ENCODE data around the gene TTLL4. TPM values are rescaled to one million over a fixed set of nuclear protein-coding genes. Genes with fewer than 3 reads are reported as not detected.
A peak's percentile ranks its signal among the peaks of the same experiment; 100 is the strongest.

TTLL4 gene
- polyA plus RNA-seq, 3 donors, result 30.9 to 43.7 (median 34.0) TPM

DNA sequence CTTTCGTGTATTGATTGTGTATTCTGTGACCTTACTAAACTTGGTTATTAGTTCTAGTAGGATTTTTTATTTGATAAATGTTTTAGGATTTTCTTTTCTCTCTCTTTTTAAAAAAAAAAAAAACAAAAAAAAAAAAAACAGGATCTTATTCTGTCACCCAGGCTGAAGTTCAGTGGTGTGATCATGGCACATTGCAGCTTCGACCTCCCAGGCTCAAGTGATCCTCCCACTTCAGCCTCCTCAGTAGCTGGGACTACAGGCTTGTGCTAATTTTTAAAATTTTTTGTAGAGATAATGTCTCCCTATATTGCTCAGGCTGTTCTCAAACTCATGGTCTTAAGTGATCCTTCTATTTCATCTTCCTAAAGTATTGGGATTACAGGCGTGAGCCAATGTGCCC, 19.0 kb downstream of the TTLL4 start:
- no peak for DNase-seq (ENCODE audit: extremely low read depth in 1 of 11, low read depth in 9 of 11, low spot score in 4 of 11)

DNA sequence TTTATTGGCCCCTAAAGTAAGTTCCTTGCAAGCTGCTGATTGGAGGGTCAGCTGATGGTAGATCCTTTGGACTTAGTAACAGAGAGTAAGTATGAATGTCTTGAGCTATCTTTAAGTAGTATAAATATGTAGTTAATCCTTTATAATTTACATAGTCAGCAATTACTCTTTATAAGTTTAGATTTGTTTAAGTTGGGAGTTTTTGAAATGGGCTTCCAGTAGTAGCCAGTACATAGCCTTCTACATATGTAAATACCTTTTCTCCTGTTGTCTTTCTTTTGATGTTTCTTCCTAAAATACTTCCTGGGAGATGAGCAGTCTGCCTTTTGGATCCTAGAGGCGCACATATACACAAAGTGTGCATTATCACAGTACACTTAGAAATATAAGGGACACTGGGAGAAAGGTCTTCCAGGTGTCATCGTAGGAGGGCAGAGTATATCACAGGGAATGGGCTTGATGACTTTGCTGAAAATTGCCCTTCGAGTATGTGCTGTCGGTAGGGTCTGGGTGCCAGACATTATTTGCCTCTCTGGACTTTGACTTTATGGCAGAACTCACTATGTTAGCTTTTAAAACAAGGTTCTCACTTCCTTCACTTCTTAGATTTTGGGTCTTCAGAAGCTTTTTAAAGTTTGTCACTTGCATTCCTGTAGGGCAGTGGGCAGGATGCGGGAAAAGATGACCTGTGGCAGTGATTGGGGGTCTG, 21.6 kb downstream of the TTLL4 start:
- no peak for DNase-seq (ENCODE audit: extremely low read depth in 1 of 11, low read depth in 9 of 11, low spot score in 4 of 11)

DNA sequence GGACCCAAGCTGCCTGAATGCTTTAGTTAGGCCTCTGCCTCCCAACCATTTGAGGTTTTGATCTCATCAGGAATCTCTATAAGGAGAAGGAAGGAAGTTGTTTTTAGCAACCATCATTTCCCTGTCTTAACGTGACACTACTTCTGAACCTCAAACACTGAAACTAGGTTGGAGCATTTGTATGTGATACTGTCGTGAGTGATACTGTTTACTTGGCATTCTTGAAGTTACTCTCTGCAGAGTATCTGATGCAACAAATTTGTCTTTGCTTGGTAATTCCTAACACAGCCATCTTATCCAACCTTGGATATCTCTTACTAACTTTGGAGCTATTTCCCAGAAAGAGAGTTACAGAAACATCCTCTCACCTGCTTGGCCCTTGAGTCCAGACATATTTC, 22.1 kb downstream of the TTLL4 start:
- DNase-seq (ENCODE audit: extremely low read depth in 1 of 11, low read depth in 9 of 11, low spot score in 4 of 11), result no peak

DNA sequence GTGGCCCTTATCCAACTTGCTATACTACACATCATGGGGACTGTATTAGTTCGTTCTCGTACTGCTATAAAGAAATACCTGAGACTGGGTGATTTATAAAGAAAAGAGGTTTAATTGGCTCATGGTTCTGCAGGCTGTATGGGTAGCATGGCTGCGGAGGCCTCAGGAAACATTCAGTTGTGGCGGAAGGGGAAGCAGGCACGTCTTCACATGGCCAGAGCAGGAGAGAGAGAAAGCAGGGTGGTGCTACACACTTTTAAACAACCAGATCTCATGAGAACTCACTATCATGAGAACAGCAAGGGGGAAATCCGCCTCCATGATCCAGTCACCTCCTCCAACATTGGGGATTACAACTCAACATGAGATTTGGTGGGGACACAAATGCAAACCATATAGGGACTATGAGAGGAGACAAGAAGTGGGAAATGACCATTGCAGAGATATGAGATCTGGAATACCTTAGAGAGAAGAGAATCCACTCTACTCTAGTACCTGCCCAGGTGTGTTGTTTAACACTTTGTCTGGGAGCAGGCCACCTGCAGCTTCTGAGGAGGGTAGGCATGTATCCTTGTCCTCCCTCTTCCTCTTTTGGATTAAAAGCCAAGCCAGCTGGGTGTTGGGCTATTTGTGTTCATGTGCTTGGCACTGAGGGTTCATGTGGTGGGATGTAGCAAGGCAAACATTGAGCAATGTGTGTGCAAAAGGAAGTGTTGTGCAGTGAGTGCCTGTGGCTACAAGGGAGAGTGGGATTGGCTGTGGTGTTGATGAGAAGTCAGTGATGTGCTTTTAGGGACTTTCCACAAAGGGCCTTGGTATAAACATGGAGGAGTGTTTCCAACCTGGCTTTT, 22.8 kb downstream of the TTLL4 start:
- DNase-seq (ENCODE audit: extremely low read depth in 1 of 11, low read depth in 9 of 11, low spot score in 4 of 11), result no peak

DNA sequence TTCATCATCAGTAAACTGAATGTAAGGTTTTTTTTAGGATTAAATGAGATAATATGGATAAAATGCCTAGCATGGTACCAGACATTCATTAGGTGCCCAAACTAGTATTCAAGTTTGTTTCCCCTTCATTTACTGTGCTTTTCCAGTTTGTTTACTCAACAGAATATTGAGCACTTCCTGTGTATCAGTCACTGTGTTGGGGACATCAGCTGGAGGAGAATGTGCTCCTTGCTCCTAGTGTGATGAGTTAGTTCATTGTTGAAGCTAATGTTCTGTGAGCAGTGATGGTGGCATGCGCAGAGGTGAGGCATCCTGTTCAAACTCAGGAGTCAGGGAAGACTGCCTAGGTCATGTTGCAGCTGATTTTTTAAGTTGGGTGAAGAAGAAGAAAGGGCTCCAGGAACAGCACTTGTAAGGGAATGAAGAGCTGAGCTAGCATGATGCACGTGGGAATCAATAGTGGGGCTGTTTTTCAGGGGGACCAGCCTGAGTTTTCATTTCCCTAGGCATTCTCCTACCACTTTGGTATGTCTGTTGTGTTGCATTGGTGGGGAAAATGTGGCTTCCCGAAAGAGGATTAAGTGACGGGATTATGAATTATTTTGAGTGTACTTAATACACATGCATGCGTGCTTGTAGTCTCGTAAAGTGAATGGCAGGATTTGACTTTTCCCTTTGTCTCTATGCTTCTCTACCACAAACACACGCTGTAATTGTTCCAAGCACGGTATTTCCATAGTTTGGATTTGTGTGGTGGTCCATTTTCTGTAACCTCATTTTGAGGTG, 23.7 kb downstream of the TTLL4 start:
- no peak for DNase-seq (ENCODE audit: extremely low read depth in 1 of 11, low read depth in 9 of 11, low spot score in 4 of 11)

DNA sequence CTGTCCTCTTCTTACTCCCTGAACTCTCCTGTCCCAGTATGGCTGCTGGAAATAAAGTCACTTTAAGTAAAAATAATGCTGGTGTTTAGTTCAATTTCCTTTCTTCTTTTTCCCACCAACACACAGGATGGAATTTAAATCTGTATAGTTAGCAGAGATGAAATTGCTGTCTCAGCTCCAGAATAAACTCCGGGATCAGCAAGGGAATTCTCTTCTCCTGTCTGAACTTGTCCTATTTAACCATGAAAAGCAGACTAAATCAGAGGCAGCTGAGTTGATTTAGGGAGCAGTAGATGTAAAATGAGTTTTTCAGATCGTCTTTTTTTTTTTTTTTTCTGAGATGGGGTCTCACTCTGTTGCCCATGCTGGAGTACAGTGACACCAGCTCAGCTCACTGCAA, 25.9 kb downstream of the TTLL4 start:
- DNase-seq (ENCODE audit: extremely low read depth in 1 of 11, low read depth in 9 of 11, low spot score in 4 of 11), result no peak

DNA sequence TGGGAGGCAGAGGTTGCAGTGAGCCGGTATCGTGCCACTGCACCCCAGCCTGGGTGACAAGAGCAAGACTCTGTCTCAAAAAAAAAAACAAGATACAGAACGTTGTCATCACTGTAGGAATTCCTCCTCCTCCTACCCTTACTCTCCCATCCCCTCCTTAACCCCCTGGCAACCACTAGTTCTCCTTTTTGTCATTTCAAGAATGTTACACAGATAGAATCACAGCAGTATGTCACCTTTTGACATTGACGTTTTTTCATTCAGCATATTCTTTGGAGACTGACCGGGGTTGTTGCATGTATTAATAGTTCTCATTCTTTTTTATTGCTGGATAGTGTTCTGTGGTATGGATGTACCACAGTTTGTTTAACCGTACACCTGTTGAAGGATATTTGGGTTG, 32.4 kb downstream of the TTLL4 start:
- no peak for DNase-seq (ENCODE audit: extremely low read depth in 1 of 11, low read depth in 9 of 11, low spot score in 4 of 11)

DNA sequence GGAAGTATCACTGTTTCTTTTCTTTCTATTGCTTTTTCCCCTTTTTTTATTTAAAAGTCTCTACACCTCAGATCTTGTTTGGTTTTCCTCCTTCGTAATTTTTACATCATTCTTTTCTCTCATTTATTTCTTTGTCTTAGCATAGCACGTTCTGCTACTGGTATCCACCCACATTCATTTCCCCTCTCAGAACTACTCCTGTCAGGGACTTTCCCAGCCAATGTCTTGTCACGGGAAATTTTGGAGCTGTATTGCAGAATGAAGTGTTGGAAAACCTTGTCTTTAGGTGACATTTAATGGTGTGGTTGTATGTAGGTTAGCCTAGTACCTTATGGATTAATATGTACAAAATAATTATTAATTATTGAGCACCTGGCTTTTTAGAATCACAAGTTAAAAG, 34.0 kb downstream of the TTLL4 start:
- DNase-seq (ENCODE audit: extremely low read depth in 1 of 11, low read depth in 9 of 11, low spot score in 4 of 11), result no peak

DNA sequence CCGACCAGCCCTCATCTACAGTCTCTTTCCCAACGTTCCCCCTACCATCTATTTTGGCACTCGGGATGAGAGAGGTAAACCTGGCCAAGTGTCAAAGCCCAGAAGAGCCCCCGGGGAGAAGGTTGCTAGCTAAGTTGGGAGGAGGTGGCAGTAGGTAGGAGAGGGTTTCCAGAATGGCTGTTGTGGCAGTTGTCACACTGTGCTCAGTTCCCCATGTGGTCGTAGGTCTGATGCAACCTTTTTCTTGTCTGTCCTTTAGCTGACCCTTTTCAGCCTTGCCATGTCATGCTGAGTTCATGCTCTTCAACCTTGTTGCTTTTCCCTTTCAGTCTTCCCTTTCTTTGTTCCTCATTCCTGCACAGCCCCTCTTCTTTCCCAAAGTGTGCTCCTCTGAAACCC, 34.5 kb downstream of the TTLL4 start:
- no peak for DNase-seq (ENCODE audit: extremely low read depth in 1 of 11, low read depth in 9 of 11, low spot score in 4 of 11)

DNA sequence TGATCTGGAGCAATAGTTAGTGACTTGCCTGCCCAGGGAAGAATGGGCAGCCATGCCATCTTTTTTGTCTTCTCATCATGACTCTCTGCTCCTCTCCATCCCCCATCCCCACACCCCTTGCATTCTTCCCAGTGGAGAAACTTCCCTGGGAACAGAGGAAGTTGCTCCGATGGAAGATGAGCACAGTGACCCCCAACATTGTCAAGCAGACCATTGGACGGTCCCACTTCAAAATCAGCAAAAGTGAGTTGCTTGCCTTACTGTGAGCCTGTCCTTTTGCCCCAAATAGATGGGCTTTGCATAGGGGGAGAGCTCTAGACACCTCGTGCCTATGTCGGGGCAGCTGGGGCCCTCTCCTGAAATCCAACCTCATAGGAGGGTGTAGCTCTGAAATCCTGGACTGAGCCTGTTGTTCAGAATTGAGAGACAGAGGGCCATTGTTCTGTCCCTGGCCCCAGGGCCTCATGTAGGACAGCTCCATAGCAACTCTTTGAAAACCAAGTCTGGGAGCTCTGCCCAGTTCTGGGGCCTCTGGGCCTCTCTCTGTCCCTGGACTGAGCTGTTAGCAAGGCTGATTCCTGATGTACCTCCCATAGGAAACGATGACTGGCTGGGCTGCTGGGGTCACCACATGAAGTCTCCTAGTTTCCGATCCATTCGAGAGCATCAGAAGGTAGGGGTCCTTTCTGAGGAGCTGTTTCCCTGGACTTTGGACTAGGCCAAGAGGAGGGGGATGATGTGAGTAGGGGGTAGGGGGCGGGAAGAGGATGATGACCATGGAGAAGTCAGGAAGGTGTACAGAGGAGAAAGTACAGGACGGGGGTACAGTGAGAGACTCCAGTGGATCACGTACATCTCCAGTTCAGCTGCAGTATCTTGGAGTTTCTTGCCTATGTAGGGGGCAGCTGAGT, 35.2 kb downstream of the TTLL4 start:
- peak in 2 of 11 donors; percentile 12 to 16 for DNase-seq (ENCODE audit: extremely low read depth in 1 of 11, low read depth in 9 of 11, low spot score in 4 of 11)

DNA sequence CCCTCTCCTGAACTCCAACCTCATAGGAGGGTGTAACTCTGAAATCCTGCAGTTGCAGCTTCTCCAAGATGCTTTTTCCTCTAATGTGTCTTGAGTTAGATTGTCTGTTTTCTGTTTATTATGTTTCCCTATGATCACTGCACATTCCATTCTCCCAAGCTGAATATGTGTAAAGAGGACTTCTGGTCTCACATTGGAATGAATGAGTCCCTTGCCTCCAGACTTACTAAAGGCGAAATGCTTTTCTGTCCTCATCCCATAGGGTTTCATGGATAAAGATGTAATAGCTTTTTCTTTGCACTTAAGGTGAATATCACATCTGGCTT, 35.8 kb downstream of the TTLL4 start:
- no peak for DNase-seq (ENCODE audit: extremely low read depth in 1 of 11, low read depth in 9 of 11, low spot score in 4 of 11)

DNA sequence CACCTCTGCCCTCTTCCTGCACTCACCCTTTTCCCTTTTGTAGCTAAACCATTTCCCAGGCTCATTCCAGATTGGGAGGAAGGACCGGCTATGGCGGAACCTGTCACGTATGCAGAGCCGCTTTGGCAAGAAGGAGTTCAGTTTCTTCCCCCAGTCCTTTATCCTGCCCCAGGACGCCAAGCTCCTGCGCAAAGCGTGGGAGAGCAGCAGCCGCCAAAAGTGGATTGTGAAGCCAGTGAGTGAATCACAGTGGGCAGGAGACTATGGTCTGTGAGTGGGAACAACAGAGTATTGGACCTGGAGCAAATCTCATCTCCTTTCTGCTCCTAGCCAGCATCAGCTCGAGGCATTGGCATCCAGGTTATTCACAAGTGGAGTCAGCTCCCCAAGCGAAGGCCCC, 36.3 kb downstream of the TTLL4 start:
- no peak for DNase-seq (ENCODE audit: extremely low read depth in 1 of 11, low read depth in 9 of 11, low spot score in 4 of 11)

DNA sequence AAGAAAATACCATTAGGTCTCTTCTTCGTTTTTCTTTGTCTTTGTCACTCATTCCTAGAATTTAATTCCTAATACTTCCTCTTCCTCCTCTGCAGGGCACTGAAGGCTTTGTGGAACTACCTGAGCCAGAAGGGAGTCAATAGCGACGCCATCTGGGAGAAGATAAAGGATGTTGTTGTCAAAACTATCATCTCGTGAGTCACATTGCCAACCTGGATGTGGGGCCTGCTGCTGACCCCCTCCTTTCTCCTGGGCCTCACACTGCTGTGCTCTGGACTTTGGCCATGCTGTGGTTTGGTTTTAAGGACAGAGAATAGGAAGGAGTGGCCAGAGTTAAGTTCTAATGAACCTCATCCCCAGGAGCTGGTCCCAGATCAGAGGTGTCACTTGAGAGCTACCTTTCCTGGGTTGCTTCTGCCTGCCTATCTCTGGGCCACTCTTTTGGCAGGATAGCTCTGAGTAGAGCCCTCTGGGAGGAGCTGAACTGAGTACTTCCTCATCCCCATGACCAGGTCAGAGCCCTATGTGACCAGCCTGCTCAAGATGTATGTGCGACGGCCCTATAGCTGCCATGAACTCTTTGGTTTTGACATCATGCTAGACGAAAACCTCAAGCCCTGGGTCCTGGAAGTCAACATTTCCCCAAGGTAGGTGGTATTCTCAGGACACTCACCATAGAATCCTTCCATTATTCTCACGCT, 38.3 kb downstream of the TTLL4 start:
- DNase-seq (ENCODE audit: extremely low read depth in 1 of 11, low read depth in 9 of 11, low spot score in 4 of 11), result no peak

DNA sequence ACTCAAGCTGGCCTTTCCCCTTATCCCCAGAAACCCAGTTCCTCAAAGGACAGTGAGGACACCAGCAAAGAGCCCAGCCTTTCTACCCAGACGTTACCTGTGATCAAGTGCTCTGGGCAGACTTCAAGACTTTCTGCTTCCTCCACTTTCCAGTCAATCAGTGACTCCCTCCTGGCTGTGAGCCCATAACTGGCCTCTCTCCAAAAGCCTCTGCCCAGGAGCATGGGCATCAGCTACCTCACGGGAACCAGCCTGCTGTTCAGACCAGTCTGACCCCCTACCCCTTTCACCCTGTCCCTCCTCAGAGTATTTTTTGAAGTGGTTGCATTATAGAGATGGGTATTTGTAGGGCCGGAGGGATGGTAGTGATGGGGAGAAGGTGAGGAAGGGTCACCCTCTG, 43.6 kb downstream of the TTLL4 start:
- DNase-seq (ENCODE audit: extremely low read depth in 1 of 11, low read depth in 9 of 11, low spot score in 4 of 11), result no peak

DNA sequence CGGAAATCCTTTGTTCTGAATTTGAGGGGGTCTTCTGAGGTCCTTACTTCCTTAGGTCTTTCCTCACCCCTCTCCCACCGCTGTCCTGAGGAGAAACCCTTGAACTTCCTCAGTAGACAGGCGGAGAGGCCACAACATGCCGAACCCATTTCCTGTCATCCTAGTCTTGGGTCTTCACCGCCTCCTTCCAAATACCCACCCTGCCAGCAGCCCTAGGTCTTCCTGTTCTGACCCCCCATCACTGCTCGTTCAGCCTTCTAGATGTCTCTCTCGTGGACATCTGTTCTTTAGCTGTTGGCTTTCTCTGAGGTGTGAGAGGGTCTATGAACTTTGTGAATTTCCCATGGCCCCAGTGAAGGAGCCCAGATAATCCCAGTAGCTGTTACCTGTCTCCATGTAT, 44.1 kb downstream of the TTLL4 start:
- no peak for DNase-seq (ENCODE audit: extremely low read depth in 1 of 11, low read depth in 9 of 11, low spot score in 4 of 11)

DNA sequence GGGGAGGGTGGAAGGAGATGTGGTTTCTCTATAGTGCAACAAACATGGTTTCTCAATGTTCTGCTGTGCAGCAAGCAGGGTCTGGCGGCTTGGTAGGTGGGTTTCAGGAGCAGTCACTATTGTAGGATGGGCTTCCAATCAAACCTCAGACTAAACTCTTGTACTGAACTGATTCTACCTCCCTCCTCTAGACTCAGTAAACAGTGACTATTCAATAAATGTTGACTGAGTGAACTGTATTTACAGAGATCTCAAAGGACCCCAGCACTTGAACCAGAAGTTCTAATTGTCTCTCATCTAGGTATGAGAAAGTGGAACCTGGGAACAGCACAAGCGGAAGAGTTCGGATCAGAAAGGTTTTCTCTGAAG, 44.5 kb downstream of the TTLL4 start:
- DNase-seq (ENCODE audit: extremely low read depth in 1 of 11, low read depth in 9 of 11, low spot score in 4 of 11), result no peak

DNA sequence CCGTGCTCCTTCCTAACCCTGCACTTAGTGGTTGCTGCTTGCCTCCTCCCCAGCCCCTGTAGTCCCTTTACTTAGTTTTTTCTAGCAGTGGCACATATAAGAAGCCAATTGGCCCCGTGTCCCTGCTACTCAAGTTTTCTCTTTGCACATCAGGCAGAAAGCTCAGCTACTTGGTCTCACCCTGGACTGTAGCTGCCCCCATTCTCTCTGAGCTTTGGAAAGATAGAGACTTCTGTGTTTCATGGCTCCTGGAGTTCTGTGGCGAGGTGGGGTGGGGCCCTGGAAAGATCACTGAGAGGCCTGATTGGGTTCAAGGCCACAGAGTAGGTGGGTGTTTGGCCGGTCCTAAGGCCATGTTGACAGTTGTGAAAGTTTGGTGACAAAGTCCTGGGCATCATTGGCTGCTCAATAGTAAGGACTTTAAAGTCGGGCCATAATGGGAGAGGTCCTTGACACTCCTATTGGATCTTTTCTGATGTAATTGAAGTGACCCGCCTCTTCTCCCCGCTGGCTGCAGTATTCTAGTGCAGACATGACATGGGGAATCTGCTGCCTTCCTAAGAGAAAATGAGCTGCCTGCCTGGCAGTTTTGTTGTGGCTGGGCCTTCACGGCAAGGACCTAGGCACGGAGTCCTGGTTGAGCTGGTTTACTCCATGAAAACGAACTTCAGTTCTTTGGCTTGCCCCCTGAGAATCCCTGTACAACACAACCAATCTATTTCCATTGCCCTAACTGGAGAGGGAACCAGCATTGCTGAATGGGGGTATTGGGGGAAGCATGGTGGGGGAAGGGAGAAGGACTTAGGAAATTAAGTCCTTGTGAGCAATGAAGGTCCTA, 45.2 kb downstream of the TTLL4 start:
- DNase-seq (ENCODE audit: extremely low read depth in 1 of 11, low read depth in 9 of 11, low spot score in 4 of 11), result no peak
